GM12878 (cell line): ENCODE results near the gene EMP2. TPM values are rescaled to one million over a fixed set of nuclear protein-coding genes. Genes with fewer than 3 reads are reported as not detected.

Experiments
- BHLHE40 ChIP-seq, 2 experiments: fragments of 450-650 bp in 1 of 2; IDR thresholded peaks; 2 replicates each; pipeline ENCODE4 v1.6.1; 2011 to 2017; ENCODE audit warnings: low read depth in 2 of 2, borderline replicate concordance in 1 of 2, improper control_type of control experiment in 1 of 2, low read length in 1 of 2, mild to moderate bottlenecking in 1 of 2
- BMI1 ChIP-seq: fragments of 450-650 bp; IDR thresholded peaks from 2 replicates; pipeline ENCODE4 v1.6.1; 2016; ENCODE audit warnings: mild to moderate bottlenecking, moderate library complexity, borderline replicate concordance
- CBX3 ChIP-seq: fragments of 200-600 bp; sonication (generic); IDR thresholded peaks from 2 replicates; pipeline ENCODE4 v1.6.1; 2016; ENCODE audit warnings: low read depth, borderline replicate concordance
- CHD1 ChIP-seq: IDR thresholded peaks from 2 replicates; pipeline ENCODE4 v1.6.1; 2012; ENCODE audit warnings: low read depth, low read length, improper control_type of control experiment
- EZH2 ChIP-seq: IDR thresholded peaks from 2 replicates; pipeline ENCODE4 v1.6.1; 2012; ENCODE audit warnings: low read depth, mild to moderate bottlenecking, control low read depth, inconsistent platforms, low read length, borderline replicate concordance; ENCODE audit not compliant: control insufficient read depth
- HDAC2 ChIP-seq: fragments of 200-600 bp; sonication (generic); IDR thresholded peaks from 2 replicates; pipeline ENCODE4 v1.6.1; 2017
- NBN ChIP-seq: fragments of 450-650 bp; IDR thresholded peaks from 2 replicates; pipeline ENCODE4 v1.6.1; 2016
- NRF1 ChIP-seq: conservative IDR thresholded peaks from 2 replicates; pipeline ENCODE4 v1.6.1; 2011; ENCODE audit warnings: mild to moderate bottlenecking, low read depth, low read length, improper control_type of control experiment
- RAD21 ChIP-seq: IDR thresholded peaks from 2 replicates; pipeline ENCODE4 v1.6.1; 2011; ENCODE audit warnings: mild to moderate bottlenecking, low read depth, low read length, moderate library complexity; ENCODE audit not compliant: insufficient read depth
- RELA ChIP-seq: fragments of 450-650 bp; IDR thresholded peaks from 2 replicates; pipeline ENCODE4 v1.8.0; 2014; ENCODE audit warnings: borderline replicate concordance; ENCODE audit not compliant: partially characterized antibody
- SIN3A ChIP-seq: IDR thresholded peaks from 2 replicates; pipeline ENCODE4 v1.6.1; 2012; ENCODE audit warnings: low read depth, low read length, improper control_type of control experiment
- SREBF1 ChIP-seq: IDR thresholded peaks from 2 replicates; pipeline ENCODE4 v1.6.1; 2012; ENCODE audit warnings: mild to moderate bottlenecking, low read length
- SUPT20H ChIP-seq: IDR thresholded peaks from 2 replicates; pipeline ENCODE4 v1.6.1; 2011; ENCODE audit warnings: low read depth, mild to moderate bottlenecking, low read length, moderate library complexity, borderline replicate concordance; ENCODE audit not compliant: control insufficient read depth
- YBX1 ChIP-seq: fragments of 450-650 bp; IDR thresholded peaks from 2 replicates; pipeline ENCODE4 v1.6.1; 2016; ENCODE audit warnings: antibody characterized with exemption
- ZNF274 ChIP-seq: IDR thresholded peaks from one replicate; pipeline ENCODE4 v1.8.0; 2011; ENCODE audit not compliant: insufficient read length, insufficient read depth
- polyA plus RNA-seq, 11 experiments: library from polyadenylated mRNA; depleted of rRNA in 4 of 11; unstranded in 6 of 11; stranded (reverse) in 5 of 11; fragments of >200 nt; fragmentation: Nextera tagmentation in 4 of 11; fragmentation: Illumina TruSeq in 1 of 11; extraction: Ambion mirVana in 4 of 11; extraction: Trizol in 1 of 11; gene quantifications; 1 replicate in 1 of 11; 2 replicates in 10 of 11; pipeline versions ENCODE4 v1.2.1 to v1.2.3, GENCODE V29; 2011 to 2016; ENCODE audit warnings: inconsistent platforms in 2 of 11, missing spikeins in 2 of 11, low read depth in 1 of 11
- total RNA-seq, 4 experiments: library from RNA; depleted of rRNA in 3 of 4; stranded (reverse); fragments of >200 nt in 3 of 4; fragmentation: Illumina TruSeq in 1 of 4; extraction: Trizol in 1 of 4; gene quantifications; 2 replicates each; pipeline versions ENCODE4 v1.2.1 to v1.2.3, GENCODE V29; 2013 to 2021
- TF ChIP-seq, protein P1 (sequence below): fragments of 450-650 bp; IDR thresholded peaks from 2 replicates; pipeline ENCODE4 v1.6.1; 2016; ENCODE audit warnings: mild to moderate bottlenecking, moderate library complexity, borderline replicate concordance
- TF ChIP-seq, protein P2 (sequence below): fragments of 450-650 bp; IDR thresholded peaks from 2 replicates; pipeline ENCODE4 v1.6.1; 2018; ENCODE audit warnings: mild to moderate bottlenecking, low read depth, moderate library complexity; ENCODE audit not compliant: partially characterized antibody
- TF ChIP-seq, protein P3 (sequence below): IDR thresholded peaks from 2 replicates; pipeline ENCODE4 v1.6.1; 2012; ENCODE audit warnings: improper control_type of control experiment, low read depth, low read length; ENCODE audit not compliant: insufficient replicate concordance

EMP2 gene
- total and polyA plus RNA-seq, 10 of the 15 experiments (the other 5 are each of a cell fraction or from before 2014, with no cell fraction given), result 0.41 to 10.4 (median 3.8) TPM

DNA sequence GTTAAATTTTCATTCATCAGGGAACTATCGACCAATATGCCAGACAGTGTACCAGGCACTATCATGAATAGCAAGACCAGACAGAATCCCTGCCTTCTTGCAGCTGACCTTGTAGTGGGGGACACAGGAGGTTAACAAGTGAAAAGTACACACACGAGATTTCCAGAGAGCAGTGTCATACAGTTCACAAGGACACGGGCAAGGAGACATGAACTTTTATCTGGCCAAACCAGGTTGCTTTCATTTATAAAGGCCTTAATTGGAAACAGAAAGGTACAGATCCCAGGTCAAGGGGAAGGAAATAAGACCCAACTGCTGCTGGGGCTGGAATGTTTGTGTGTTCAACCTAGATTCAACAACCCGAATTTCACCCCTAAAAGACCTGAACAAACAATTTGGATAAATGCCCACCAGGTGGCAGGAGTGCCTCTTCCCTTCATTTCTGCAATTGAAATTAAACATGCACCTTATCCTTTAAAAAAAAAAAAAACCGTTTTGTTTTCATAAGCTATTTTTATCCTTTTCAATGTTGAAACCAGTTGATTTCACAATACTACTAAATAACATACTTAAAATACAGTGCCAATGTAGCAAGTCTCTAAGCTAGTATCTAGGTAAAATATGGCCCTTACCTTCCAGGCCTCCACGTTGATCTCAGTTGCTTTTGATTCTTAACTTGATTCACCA, 65.9 kb downstream of the EMP2 start (continued):
- TF ChIP-seq NBN (no peak), NRF1 (no peak), CBX3 (no peak), CHD1 (no peak), HDAC2 (no peak), YBX1 (no peak), RELA (no peak), EZH2 (no peak), ZNF274 (no peak), BMI1 (no peak), BHLHE40 (IDR thresholded peaks at IDR 0.05; ENCODE audit: borderline replicate concordance in 1 of 2, low read depth in 2 of 2, low read length in 1 of 2) (no peak), SIN3A (no peak), RAD21 (peak; percentile 87), SREBF1 (no peak), SUPT20H (no peak)
- TF ChIP-seq, protein P1, sequence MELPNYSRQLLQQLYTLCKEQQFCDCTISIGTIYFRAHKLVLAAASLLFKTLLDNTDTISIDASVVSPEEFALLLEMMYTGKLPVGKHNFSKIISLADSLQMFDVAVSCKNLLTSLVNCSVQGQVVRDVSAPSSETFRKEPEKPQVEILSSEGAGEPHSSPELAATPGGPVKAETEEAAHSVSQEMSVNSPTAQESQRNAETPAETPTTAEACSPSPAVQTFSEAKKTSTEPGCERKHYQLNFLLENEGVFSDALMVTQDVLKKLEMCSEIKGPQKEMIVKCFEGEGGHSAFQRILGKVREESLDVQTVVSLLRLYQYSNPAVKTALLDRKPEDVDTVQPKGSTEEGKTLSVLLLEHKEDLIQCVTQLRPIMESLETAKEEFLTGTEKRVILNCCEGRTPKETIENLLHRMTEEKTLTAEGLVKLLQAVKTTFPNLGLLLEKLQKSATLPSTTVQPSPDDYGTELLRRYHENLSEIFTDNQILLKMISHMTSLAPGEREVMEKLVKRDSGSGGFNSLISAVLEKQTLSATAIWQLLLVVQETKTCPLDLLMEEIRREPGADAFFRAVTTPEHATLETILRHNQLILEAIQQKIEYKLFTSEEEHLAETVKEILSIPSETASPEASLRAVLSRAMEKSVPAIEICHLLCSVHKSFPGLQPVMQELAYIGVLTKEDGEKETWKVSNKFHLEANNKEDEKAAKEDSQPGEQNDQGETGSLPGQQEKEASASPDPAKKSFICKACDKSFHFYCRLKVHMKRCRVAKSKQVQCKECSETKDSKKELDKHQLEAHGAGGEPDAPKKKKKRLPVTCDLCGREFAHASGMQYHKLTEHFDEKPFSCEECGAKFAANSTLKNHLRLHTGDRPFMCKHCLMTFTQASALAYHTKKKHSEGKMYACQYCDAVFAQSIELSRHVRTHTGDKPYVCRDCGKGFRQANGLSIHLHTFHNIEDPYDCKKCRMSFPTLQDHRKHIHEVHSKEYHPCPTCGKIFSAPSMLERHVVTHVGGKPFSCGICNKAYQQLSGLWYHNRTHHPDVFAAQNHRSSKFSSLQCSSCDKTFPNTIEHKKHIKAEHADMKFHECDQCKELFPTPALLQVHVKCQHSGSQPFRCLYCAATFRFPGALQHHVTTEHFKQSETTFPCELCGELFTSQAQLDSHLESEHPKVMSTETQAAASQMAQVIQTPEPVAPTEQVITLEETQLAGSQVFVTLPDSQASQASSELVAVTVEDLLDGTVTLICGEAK, result no peak
- TF ChIP-seq, protein P2, sequence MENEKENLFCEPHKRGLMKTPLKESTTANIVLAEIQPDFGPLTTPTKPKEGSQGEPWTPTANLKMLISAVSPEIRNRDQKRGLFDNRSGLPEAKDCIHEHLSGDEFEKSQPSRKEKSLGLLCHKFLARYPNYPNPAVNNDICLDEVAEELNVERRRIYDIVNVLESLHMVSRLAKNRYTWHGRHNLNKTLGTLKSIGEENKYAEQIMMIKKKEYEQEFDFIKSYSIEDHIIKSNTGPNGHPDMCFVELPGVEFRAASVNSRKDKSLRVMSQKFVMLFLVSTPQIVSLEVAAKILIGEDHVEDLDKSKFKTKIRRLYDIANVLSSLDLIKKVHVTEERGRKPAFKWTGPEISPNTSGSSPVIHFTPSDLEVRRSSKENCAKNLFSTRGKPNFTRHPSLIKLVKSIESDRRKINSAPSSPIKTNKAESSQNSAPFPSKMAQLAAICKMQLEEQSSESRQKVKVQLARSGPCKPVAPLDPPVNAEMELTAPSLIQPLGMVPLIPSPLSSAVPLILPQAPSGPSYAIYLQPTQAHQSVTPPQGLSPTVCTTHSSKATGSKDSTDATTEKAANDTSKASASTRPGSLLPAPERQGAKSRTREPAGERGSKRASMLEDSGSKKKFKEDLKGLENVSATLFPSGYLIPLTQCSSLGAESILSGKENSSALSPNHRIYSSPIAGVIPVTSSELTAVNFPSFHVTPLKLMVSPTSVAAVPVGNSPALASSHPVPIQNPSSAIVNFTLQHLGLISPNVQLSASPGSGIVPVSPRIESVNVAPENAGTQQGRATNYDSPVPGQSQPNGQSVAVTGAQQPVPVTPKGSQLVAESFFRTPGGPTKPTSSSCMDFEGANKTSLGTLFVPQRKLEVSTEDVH, result no peak
- TF ChIP-seq, protein P3, sequence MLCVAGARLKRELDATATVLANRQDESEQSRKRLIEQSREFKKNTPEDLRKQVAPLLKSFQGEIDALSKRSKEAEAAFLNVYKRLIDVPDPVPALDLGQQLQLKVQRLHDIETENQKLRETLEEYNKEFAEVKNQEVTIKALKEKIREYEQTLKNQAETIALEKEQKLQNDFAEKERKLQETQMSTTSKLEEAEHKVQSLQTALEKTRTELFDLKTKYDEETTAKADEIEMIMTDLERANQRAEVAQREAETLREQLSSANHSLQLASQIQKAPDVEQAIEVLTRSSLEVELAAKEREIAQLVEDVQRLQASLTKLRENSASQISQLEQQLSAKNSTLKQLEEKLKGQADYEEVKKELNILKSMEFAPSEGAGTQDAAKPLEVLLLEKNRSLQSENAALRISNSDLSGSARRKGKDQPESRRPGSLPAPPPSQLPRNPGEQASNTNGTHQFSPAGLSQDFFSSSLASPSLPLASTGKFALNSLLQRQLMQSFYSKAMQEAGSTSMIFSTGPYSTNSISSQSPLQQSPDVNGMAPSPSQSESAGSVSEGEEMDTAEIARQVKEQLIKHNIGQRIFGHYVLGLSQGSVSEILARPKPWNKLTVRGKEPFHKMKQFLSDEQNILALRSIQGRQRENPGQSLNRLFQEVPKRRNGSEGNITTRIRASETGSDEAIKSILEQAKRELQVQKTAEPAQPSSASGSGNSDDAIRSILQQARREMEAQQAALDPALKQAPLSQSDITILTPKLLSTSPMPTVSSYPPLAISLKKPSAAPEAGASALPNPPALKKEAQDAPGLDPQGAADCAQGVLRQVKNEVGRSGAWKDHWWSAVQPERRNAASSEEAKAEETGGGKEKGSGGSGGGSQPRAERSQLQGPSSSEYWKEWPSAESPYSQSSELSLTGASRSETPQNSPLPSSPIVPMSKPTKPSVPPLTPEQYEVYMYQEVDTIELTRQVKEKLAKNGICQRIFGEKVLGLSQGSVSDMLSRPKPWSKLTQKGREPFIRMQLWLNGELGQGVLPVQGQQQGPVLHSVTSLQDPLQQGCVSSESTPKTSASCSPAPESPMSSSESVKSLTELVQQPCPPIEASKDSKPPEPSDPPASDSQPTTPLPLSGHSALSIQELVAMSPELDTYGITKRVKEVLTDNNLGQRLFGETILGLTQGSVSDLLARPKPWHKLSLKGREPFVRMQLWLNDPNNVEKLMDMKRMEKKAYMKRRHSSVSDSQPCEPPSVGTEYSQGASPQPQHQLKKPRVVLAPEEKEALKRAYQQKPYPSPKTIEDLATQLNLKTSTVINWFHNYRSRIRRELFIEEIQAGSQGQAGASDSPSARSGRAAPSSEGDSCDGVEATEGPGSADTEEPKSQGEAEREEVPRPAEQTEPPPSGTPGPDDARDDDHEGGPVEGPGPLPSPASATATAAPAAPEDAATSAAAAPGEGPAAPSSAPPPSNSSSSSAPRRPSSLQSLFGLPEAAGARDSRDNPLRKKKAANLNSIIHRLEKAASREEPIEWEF, result no peak
